ENCODE measurements around the gene SEMA3D. TPM values are rescaled to one million over a fixed set of nuclear protein-coding genes. Genes with fewer than 3 reads are reported as not detected.

SEMA3D gene
- total RNA-seq, 6 experiments from 2014 or later, result 0.18 to 1.3 (median 0.30) TPM

- ATAC-seq, result no peak
- intact Hi-C loops (cut with DNase I), result no loop called here
- H3K36me3 ChIP-seq, result no peaks in the 10 kb centered on the region
- TF ChIP-seq CTCF (IDR thresholded peaks at IDR 0.05) (no peak), POLR2A (IDR thresholded peaks at IDR 0.05) (no peak)
- no peaks in the 10 kb centered on the region for H3K27me3 ChIP-seq
- no peaks in the 10 kb centered on the region for H3K4me1 ChIP-seq
- H3K9me3 ChIP-seq, result no peaks in the 10 kb centered on the region
- no peak overlapping the region for H3K27ac ChIP-seq
- DNase-seq, result no peak
- no peak overlapping the region for H3K4me3 ChIP-seq
- 34% methylated on average over 2 of the region's 2 CpGs for WGBS (ENCODE audit: insufficient coverage, low coverage, low lambda C conversion rate, missing lambda C conversion rate)
Observed at GRCh38 chr7:85055196-85055595, 131.7 kb downstream of the SEMA3D start.

GRCh38 chr7:85054306-85054705 is 132.6 kb downstream of the SEMA3D start:
- no peak for ATAC-seq
- H3K4me1 ChIP-seq, result no peaks in the 10 kb centered on the region
- H3K36me3 ChIP-seq, result no peaks in the 10 kb centered on the region
- H3K27me3 ChIP-seq, result no peaks in the 10 kb centered on the region
- no peak overlapping the region for H3K27ac ChIP-seq
- H3K9me3 ChIP-seq, result no peaks in the 10 kb centered on the region
- intact Hi-C loops (cut with DNase I), result no loop called here
- no peak for TF ChIP-seq CTCF (IDR thresholded peaks at IDR 0.05)
- TF ChIP-seq POLR2A (IDR thresholded peaks at IDR 0.05), result no peak
- no peak for DNase-seq
- no peak overlapping the region for H3K4me3 ChIP-seq

- H3K4me1 ChIP-seq, result no peaks in the 10 kb centered on the region
- no peaks in the 10 kb centered on the region for H3K9me3 ChIP-seq
- WGBS (ENCODE audit: insufficient coverage, low coverage, low lambda C conversion rate, missing lambda C conversion rate), result 75% methylated on average over 1 of the region's 1 CpG
- intact Hi-C loops (cut with DNase I), result no loop called here
- no peak overlapping the region for H3K4me3 ChIP-seq
- H3K27ac ChIP-seq, result no peak overlapping the region
- DNase-seq (no peak), ATAC-seq (no peak)
- TF ChIP-seq CTCF (IDR thresholded peaks at IDR 0.05), result no peak
- no peak for TF ChIP-seq POLR2A (IDR thresholded peaks at IDR 0.05)
- no peaks in the 10 kb centered on the region for H3K36me3 ChIP-seq
- H3K27me3 ChIP-seq, result no peaks in the 10 kb centered on the region
Observed at GRCh38 chr7:85052894-85053293, 134.0 kb downstream of the SEMA3D start.

GRCh38 chr7:85052056-85052737 is 134.7 kb downstream of the SEMA3D start:
- intact Hi-C loops (cut with DNase I), result no loop called here
- no peaks in the 10 kb centered on the region for H3K9me3 ChIP-seq
- H3K27me3 ChIP-seq, result no peaks in the 10 kb centered on the region
- no peak for TF ChIP-seq POLR2A (IDR thresholded peaks at IDR 0.05)
- TF ChIP-seq CTCF (IDR thresholded peaks at IDR 0.05), result no peak
- ATAC-seq, result no peak
- no peaks in the 10 kb centered on the region for H3K4me1 ChIP-seq
- H3K4me3 ChIP-seq, result no peak overlapping the region
- no peak for DNase-seq
- 52% methylated on average over 4 of the region's 4 CpGs for WGBS (ENCODE audit: insufficient coverage, low coverage, low lambda C conversion rate, missing lambda C conversion rate)
- H3K36me3 ChIP-seq, result no peaks in the 10 kb centered on the region
- H3K27ac ChIP-seq, result no peak overlapping the region

- no peaks in the 10 kb centered on the region for H3K9me3 ChIP-seq
- H3K27me3 ChIP-seq, result no peaks in the 10 kb centered on the region
- TF ChIP-seq POLR2A (IDR thresholded peaks at IDR 0.05), result no peak
- no peak for TF ChIP-seq CTCF (IDR thresholded peaks at IDR 0.05)
- DNase-seq (no peak), ATAC-seq (no peak)
- no peaks in the 10 kb centered on the region for H3K36me3 ChIP-seq
- no peaks in the 10 kb centered on the region for H3K4me1 ChIP-seq
- WGBS (ENCODE audit: insufficient coverage, low coverage, low lambda C conversion rate, missing lambda C conversion rate), result 71% methylated on average over 1 of the region's 1 CpG
- intact Hi-C loops (cut with DNase I), result no loop called here
- no peak overlapping the region for H3K27ac ChIP-seq
- no peak overlapping the region for H3K4me3 ChIP-seq
Observed at GRCh38 chr7:85046534-85046933, 140.3 kb downstream of the SEMA3D start.
